Ishikawa (cell line): Measurements from ENCODE around the gene PIPOX.

ENCODE experiments used
- CEBPB ChIP-seq: IDR thresholded peaks from 2 replicates; pipeline ENCODE4 v1.6.1; 2012
- CREB1 ChIP-seq: IDR thresholded peaks from 2 replicates; pipeline ENCODE4 v1.6.1; 2012; ENCODE audit warnings: low read depth
- EP300 ChIP-seq: IDR thresholded peaks from 2 replicates; pipeline ENCODE4 v1.6.1; 2012; ENCODE audit warnings: borderline replicate concordance
- FOXM1 ChIP-seq: IDR thresholded peaks from 2 replicates; pipeline ENCODE4 v1.6.1; 2012; ENCODE audit warnings: low read depth, borderline replicate concordance
- NFIC ChIP-seq: IDR thresholded peaks from 2 replicates; pipeline ENCODE4 v1.6.1; 2012
- RAD21 ChIP-seq: IDR thresholded peaks from 2 replicates; pipeline ENCODE4 v1.6.1; 2012; ENCODE audit warnings: low read depth
- TAF1 ChIP-seq: IDR thresholded peaks from 2 replicates; pipeline ENCODE4 v1.6.1; 2012; ENCODE audit warnings: low read depth, mild to moderate bottlenecking
- TCF12 ChIP-seq: IDR thresholded peaks from 2 replicates; pipeline ENCODE4 v1.6.1; 2012; ENCODE audit warnings: low read depth
- TEAD4 ChIP-seq: IDR thresholded peaks from 2 replicates; pipeline ENCODE4 v1.6.1; 2012
- YY1 ChIP-seq: IDR thresholded peaks from 2 replicates; pipeline ENCODE4 v1.6.1; 2012; ENCODE audit warnings: low read depth
- ZBTB7A ChIP-seq: IDR thresholded peaks from 2 replicates; pipeline ENCODE4 v1.6.1; 2012; ENCODE audit warnings: low read depth
- TF ChIP-seq, protein P1 (sequence below): IDR thresholded peaks from 2 replicates; pipeline ENCODE4 v1.6.1; 2012
- TF ChIP-seq, protein P2 (sequence below): IDR thresholded peaks from 2 replicates; pipeline ENCODE4 v1.6.1; 2012; ENCODE audit warnings: low read depth, mild to moderate bottlenecking
- TF ChIP-seq, protein P3 (sequence below): IDR thresholded peaks from 2 replicates; pipeline ENCODE4 v1.6.1; 2012

DNA sequence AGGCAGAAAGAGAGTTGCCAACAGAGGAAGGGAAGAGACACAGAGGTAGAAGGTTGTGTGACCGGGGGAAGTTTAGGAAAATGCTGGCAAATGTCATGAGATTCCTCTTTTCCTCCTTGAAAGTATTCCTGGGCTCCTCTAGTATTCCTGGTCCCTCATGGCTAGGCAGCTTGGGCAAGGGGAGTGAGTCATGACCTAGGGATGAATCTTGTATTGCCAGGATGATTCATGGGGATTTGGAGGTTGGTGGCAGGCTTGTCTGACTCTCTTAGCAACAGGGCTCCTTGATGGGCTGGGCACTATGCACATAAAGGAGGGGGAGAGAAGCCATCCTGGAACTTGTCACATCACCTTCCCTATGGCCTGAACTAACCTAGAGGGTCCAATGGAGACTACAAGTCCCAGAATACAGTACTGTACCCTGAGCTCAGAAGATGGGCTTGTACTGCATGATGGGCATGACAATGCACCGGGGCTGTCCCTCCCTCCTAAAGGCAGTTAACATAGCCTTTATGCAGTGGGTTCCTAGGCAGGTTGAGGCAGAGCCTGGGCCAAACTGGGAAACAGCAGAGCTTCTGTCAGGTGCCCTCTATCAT, 35.0 kb upstream of the PIPOX start:
- TF ChIP-seq, protein P1, sequence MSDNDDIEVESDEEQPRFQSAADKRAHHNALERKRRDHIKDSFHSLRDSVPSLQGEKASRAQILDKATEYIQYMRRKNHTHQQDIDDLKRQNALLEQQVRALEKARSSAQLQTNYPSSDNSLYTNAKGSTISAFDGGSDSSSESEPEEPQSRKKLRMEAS = no peak
- TF ChIP-seq TAF1 = no peak
- TF ChIP-seq, protein P2, sequence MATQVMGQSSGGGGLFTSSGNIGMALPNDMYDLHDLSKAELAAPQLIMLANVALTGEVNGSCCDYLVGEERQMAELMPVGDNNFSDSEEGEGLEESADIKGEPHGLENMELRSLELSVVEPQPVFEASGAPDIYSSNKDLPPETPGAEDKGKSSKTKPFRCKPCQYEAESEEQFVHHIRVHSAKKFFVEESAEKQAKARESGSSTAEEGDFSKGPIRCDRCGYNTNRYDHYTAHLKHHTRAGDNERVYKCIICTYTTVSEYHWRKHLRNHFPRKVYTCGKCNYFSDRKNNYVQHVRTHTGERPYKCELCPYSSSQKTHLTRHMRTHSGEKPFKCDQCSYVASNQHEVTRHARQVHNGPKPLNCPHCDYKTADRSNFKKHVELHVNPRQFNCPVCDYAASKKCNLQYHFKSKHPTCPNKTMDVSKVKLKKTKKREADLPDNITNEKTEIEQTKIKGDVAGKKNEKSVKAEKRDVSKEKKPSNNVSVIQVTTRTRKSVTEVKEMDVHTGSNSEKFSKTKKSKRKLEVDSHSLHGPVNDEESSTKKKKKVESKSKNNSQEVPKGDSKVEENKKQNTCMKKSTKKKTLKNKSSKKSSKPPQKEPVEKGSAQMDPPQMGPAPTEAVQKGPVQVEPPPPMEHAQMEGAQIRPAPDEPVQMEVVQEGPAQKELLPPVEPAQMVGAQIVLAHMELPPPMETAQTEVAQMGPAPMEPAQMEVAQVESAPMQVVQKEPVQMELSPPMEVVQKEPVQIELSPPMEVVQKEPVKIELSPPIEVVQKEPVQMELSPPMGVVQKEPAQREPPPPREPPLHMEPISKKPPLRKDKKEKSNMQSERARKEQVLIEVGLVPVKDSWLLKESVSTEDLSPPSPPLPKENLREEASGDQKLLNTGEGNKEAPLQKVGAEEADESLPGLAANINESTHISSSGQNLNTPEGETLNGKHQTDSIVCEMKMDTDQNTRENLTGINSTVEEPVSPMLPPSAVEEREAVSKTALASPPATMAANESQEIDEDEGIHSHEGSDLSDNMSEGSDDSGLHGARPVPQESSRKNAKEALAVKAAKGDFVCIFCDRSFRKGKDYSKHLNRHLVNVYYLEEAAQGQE = no peak
- TF ChIP-seq, protein P3, sequence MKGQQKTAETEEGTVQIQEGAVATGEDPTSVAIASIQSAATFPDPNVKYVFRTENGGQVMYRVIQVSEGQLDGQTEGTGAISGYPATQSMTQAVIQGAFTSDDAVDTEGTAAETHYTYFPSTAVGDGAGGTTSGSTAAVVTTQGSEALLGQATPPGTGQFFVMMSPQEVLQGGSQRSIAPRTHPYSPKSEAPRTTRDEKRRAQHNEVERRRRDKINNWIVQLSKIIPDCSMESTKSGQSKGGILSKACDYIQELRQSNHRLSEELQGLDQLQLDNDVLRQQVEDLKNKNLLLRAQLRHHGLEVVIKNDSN = no peak
- no peak for TF ChIP-seq EP300
- no peak for TF ChIP-seq NFIC
- TF ChIP-seq RAD21 = no peak
- no peak for TF ChIP-seq CEBPB
- TF ChIP-seq FOXM1 = no peak
- no peak for TF ChIP-seq YY1
- no peak for TF ChIP-seq TCF12
- TF ChIP-seq CREB1 = no peak
- no peak for TF ChIP-seq ZBTB7A
- no peak for TF ChIP-seq TEAD4
